Measurements from ENCODE around the gene CLEC4M. TPM values are rescaled to one million over a fixed set of nuclear protein-coding genes. Genes with fewer than 3 reads are reported as not detected.
"Not testable (repeated sequence)": the region's sequence is repeated elsewhere in the genome, so short reads cannot be mapped to it uniquely, and the experiment has no call there.

Gene CLEC4M
- total RNA-seq, 3 donors from 2014 or later: not detected

- no peak for ATAC-seq
- Mint-ChIP-seq H3K27me3 (ENCODE audit: low read depth) (peaks cover 32% of the 10 kb centered on the region), H3K4me3 (no peak overlapping the region), H3K36me3 (ENCODE audit: insufficient read depth) (no peaks in the 10 kb centered on the region), H3K9me3 (no peaks in the 10 kb centered on the region), H3K4me1 (ENCODE audit: low read depth) (peaks cover 7% of the 10 kb centered on the region)
- no peak for DNase-seq
Observed at GRCh38 chr19:7792281-7792680, 29.2 kb downstream of the CLEC4M start.

- not testable (repeated sequence) for ATAC-seq; DNase-seq; H3K36me3 Mint-ChIP-seq (ENCODE audit: insufficient read depth); H3K4me1 Mint-ChIP-seq (ENCODE audit: low read depth); H3K9me3 Mint-ChIP-seq; H3K4me3 Mint-ChIP-seq
- peaks cover 28% of the 10 kb centered on the region for H3K27me3 Mint-ChIP-seq (ENCODE audit: low read depth)
Observed at GRCh38 chr19:7792701-7793100, 29.7 kb downstream of the CLEC4M start.

DNA sequence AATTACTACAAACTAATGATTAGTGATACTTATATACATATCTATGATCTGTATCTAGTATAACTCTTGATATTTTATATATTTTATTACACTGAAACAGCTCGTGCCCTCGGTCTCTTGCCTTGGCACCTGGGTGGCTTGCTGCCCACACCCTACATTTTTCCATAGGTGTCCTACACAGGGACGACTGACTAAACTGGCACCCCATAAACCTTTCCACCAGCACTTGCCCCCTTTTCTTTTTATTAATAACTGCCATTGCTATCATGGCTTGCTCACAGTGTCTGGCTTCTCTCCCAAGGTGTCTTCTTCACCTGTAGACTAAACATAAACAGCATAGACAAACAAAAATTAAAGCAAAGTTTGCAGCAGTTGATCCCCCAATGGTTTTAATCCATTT, 30.4 kb downstream of the CLEC4M start:
- H3K9me3 Mint-ChIP-seq: no peaks in the 10 kb centered on the region
- no peak overlapping the region for H3K4me3 Mint-ChIP-seq
- ATAC-seq: no peak
- no peak for DNase-seq
- H3K36me3 Mint-ChIP-seq (ENCODE audit: insufficient read depth): no peaks in the 10 kb centered on the region
- peaks cover 23% of the 10 kb centered on the region for H3K27me3 Mint-ChIP-seq (ENCODE audit: low read depth)
- peaks cover 5% of the 10 kb centered on the region for H3K4me1 Mint-ChIP-seq (ENCODE audit: low read depth)

DNA sequence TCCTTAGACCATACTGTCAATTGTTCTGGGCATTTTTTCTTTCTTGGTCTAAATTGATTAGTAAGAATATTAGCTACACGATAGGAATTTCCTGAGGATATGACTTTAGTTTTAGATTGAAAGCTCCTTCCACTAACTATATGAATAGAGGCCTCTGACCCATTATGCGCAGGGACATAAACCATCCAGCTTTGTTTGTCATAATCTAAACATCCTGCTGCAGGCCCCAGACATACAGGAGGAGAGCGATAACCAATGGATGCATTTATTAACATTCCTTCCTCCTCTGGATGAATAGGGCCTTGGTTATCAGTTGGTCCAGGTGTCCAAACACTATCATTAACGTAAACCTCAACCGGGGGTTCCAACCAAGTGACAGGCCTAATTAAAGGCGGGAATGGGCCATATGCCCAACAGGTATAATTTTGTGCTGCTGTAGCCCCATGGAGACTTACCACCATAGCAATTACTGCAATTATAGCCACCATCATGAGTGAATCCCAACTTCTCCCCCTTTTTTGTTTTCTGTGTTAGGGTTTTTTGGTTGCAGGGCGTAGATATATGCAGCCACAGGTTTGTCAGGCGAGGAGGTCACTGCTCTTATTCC, 32.6 kb downstream of the CLEC4M start:
- H3K27me3 Mint-ChIP-seq (ENCODE audit: low read depth): peaks cover 18% of the 10 kb centered on the region
- H3K9me3 Mint-ChIP-seq: no peaks in the 10 kb centered on the region
- ATAC-seq (no peak), DNase-seq (no peak)
- no peaks in the 10 kb centered on the region for H3K36me3 Mint-ChIP-seq (ENCODE audit: insufficient read depth)
- H3K4me1 Mint-ChIP-seq (ENCODE audit: low read depth): peaks cover 2% of the 10 kb centered on the region
- H3K4me3 Mint-ChIP-seq: no peak overlapping the region

GRCh38 chr19:7799640-7800355, 36.8 kb downstream of the CLEC4M start:
- H3K4me3 Mint-ChIP-seq: peak overlapping the region; percentile 29

GRCh38 chr19:7801020-7801570, 38.1 kb downstream of the CLEC4M start:
- no peak for DNase-seq

More at GRCh38 chr19:7799640-7800355, 36.8 kb downstream of the CLEC4M start:
- Mint-ChIP-seq H3K36me3 (ENCODE audit: insufficient read depth) (no peaks in the 10 kb centered on the region), H3K4me1 (ENCODE audit: low read depth) (peaks cover 2% of the 10 kb centered on the region), H3K27me3 (ENCODE audit: low read depth) (peaks cover 26% of the 10 kb centered on the region), H3K9me3 (no peaks in the 10 kb centered on the region)
- ATAC-seq (peak; percentile 50 to 77), DNase-seq (peak; percentile 60)

DNA sequence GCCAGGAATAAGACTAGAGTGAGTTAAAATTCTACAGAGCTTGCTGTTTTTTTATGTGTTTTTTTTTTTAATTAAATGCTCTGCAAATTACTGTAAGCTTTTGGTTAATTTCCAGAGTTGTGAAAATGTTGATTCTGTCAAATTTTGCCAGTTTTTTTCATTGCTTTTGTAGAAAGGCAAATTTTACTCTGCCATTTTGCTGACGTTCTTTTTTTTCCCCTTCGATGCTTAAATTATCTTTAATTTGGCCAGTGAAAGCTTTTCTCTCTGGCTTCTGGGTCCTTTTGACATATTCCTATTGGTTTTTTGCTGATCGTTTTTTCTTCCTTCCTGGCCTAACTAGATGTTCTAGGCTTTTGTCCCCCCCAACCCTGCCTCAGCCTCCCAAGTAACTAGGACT, 43.2 kb downstream of the CLEC4M start:
- Mint-ChIP-seq H3K27me3 (ENCODE audit: low read depth) (peaks cover 24% of the 10 kb centered on the region), H3K4me1 (ENCODE audit: low read depth) (peaks cover 10% of the 10 kb centered on the region), H3K4me3 (no peak overlapping the region), H3K36me3 (ENCODE audit: insufficient read depth) (no peaks in the 10 kb centered on the region), H3K9me3 (peaks cover 3% of the 10 kb centered on the region)
- ATAC-seq (no peak), DNase-seq (no peak)

More at GRCh38 chr19:7801020-7801570, 38.1 kb downstream of the CLEC4M start:
- H3K9me3 Mint-ChIP-seq: no peaks in the 10 kb centered on the region
- no peaks in the 10 kb centered on the region for H3K36me3 Mint-ChIP-seq (ENCODE audit: insufficient read depth)
- peaks cover 2% of the 10 kb centered on the region for H3K4me1 Mint-ChIP-seq (ENCODE audit: low read depth)
- H3K4me3 Mint-ChIP-seq: no peak overlapping the region
- no peak for ATAC-seq
- H3K27me3 Mint-ChIP-seq (ENCODE audit: low read depth): peaks cover 31% of the 10 kb centered on the region

- H3K4me3 Mint-ChIP-seq: no peak overlapping the region
- DNase-seq (no peak), ATAC-seq (no peak)
- peaks cover 3% of the 10 kb centered on the region for H3K9me3 Mint-ChIP-seq
- peaks cover 10% of the 10 kb centered on the region for H3K4me1 Mint-ChIP-seq (ENCODE audit: low read depth)
- H3K27me3 Mint-ChIP-seq (ENCODE audit: low read depth): peaks cover 24% of the 10 kb centered on the region
- no peaks in the 10 kb centered on the region for H3K36me3 Mint-ChIP-seq (ENCODE audit: insufficient read depth)
Observed at GRCh38 chr19:7806876-7807275, 43.8 kb downstream of the CLEC4M start.

DNA sequence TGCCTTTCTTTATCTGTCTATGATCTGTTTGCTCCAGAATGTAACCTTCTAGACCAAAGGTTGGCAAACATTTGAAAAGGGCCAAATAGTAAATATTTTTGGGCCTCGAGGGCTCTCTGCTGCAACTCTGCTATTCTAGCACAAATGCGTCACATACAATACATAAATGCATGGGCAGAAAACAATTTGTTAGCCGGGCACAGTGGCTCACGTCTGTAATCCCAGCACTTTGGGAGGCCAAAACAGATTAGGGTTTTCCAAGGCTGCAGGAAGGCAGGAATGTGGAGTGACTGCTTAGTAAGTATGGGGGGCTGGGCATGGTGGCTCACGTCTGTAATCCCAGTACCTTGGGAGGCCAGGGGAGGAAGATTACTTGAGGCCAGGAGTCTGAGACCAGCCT, 45.1 kb downstream of the CLEC4M start:
- no peak for DNase-seq
- Mint-ChIP-seq H3K27me3 (ENCODE audit: low read depth) (peaks cover 14% of the 10 kb centered on the region), H3K36me3 (ENCODE audit: insufficient read depth) (no peaks in the 10 kb centered on the region), H3K4me1 (ENCODE audit: low read depth) (peaks cover 10% of the 10 kb centered on the region), H3K9me3 (peaks cover 3% of the 10 kb centered on the region), H3K4me3 (no peak overlapping the region)
- no peak for ATAC-seq

- Mint-ChIP-seq H3K36me3 (ENCODE audit: insufficient read depth) (no peaks in the 10 kb centered on the region), H3K27me3 (ENCODE audit: low read depth) (peaks cover 11% of the 10 kb centered on the region), H3K4me3 (no peak overlapping the region)
Observed at GRCh38 chr19:7811989-7812388, 48.9 kb downstream of the CLEC4M start.

DNA sequence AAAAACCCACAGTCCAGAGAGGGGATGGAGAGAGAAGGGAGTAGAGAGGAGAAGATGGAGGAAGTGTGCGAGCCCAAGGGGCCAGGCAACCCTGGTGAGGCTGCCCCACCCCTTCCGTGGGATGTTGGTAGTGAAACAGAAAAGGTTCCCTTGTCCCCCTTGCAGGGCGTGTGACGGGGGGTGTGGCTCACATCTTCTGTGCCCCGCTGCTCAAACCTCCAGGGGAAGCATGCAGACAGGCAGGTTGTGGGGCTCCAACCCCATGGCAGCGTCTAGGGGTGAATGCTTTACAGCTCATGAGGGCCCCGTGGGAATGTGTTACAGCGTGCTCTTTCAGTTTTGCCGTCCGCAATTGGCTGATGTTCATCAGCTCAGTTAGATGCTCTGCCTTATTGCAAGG, 52.3 kb downstream of the CLEC4M start:
- Mint-ChIP-seq H3K4me3 (peak overlapping the region; percentile 13), H3K27me3 (ENCODE audit: low read depth) (peaks cover 26% of the 10 kb centered on the region), H3K9me3 (peaks cover 3% of the 10 kb centered on the region), H3K36me3 (ENCODE audit: insufficient read depth) (no peaks in the 10 kb centered on the region), H3K4me1 (ENCODE audit: low read depth) (peaks cover 16% of the 10 kb centered on the region)
- DNase-seq (no peak), ATAC-seq (peak; percentile 58 to 78)

More at GRCh38 chr19:7811989-7812388, 48.9 kb downstream of the CLEC4M start:
- Mint-ChIP-seq H3K4me1 (ENCODE audit: low read depth) (peaks cover 26% of the 10 kb centered on the region), H3K9me3 (peaks cover 3% of the 10 kb centered on the region)
- no peak for ATAC-seq
- no peak for DNase-seq

DNA sequence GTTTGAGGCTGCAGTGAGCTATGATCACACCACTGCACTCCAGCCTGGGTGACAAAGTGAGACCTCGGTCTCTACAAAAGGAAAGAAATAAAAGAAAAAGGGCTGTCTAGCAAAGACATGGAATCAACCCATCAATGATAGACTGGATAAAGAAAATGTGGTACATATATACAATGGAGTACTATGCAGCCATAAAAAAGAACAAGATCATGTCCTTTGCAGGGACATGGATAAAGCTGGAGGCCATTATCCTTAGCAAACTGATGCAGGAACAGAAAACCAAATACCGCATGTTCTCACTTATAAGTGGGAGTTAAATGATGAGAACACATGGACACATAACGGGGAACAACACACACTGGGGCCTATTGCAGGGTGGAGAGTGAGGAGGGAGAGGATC, 53.0 kb downstream of the CLEC4M start:
- not testable (repeated sequence) for H3K36me3 Mint-ChIP-seq (ENCODE audit: insufficient read depth); H3K4me3 Mint-ChIP-seq; H3K9me3 Mint-ChIP-seq; DNase-seq; ATAC-seq
- Mint-ChIP-seq H3K27me3 (ENCODE audit: low read depth) (peaks cover 33% of the 10 kb centered on the region), H3K4me1 (ENCODE audit: low read depth) (peaks cover 16% of the 10 kb centered on the region)

- H3K4me1 Mint-ChIP-seq (ENCODE audit: low read depth): peaks cover 16% of the 10 kb centered on the region
- no peaks in the 10 kb centered on the region for H3K36me3 Mint-ChIP-seq (ENCODE audit: insufficient read depth)
- DNase-seq: no peak
- no peak for ATAC-seq
- no peak overlapping the region for H3K4me3 Mint-ChIP-seq
- peaks cover 39% of the 10 kb centered on the region for H3K27me3 Mint-ChIP-seq (ENCODE audit: low read depth)
- no peaks in the 10 kb centered on the region for H3K9me3 Mint-ChIP-seq
Observed at GRCh38 chr19:7817801-7818200, 54.8 kb downstream of the CLEC4M start.

GRCh38 chr19:7818806-7819205, 55.8 kb downstream of the CLEC4M start:
- Mint-ChIP-seq H3K4me3 (no peak overlapping the region), H3K36me3 (ENCODE audit: insufficient read depth) (no peaks in the 10 kb centered on the region), H3K4me1 (ENCODE audit: low read depth) (peaks cover 16% of the 10 kb centered on the region), H3K9me3 (no peaks in the 10 kb centered on the region), H3K27me3 (ENCODE audit: low read depth) (peaks cover 41% of the 10 kb centered on the region)
- DNase-seq: no peak
- no peak for ATAC-seq
